HG03196 (cell line): ENCODE results near the gene FDXACB1.

Source experiments
- ATAC-seq: cut with Tn5 transposase; IDR thresholded peaks from one replicate; pipeline ENCODE4 v1.9.1; 2021; ENCODE audit not compliant: unreplicated experiment

Gene FDXACB1

GRCh38 chr11:111845276-111846028 is 33.5 kb downstream of the FDXACB1 start:
- ATAC-seq: no peak

- no peak for ATAC-seq
Observed at GRCh38 chr11:111843661-111844060, 35.3 kb downstream of the FDXACB1 start.

DNA sequence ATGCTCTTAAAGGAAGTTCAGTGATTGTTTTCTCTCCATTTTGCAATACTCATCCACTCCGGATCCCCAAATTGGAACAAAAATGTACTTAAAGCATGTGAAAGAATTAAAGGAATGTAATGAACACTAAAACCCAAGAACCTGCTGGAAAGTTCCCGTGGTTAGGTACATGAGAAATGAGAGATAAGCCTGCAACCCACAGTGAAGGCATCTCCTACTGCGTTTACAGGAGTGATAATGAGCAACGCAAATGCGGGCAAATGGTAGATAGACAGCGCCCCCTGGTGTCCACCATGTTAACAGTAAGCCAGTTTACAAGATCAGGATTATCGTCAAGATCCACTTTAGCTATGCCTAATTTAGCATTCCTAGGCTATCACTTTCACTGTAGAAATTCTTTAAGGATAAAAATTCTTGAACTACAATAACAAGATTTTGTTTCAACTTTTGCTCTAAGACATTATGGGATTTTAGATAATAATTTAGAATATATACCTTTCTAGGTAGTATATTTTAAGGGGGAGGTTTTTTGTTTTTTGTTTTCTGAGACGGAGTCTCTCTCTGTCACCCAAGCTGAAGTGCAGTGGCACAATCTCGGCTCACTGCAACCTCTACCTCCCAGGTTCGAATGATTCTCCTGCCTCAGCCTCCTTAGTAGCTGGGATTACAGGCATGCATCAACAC is 37.5 kb downstream of the FDXACB1 start:
- ATAC-seq: no peak

DNA sequence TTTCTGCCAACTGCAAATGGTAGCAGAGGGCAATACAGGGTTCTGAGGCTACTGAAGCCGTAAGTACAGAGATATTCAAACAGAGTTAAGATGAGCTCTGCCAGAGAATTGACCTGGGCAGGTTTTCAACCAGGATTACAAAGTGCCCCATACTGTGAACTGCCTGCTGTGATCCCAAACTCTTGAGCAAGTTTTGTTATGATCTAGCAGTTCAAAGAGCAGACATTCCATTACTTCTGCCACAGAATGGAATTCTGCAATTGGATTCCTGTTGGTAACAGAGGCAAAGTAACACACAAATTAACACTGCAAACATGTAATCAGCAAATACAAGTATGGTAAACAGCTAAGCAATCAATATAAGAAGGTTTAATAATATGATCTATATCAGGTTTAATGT is 38.8 kb downstream of the FDXACB1 start:
- no peak for ATAC-seq

DNA sequence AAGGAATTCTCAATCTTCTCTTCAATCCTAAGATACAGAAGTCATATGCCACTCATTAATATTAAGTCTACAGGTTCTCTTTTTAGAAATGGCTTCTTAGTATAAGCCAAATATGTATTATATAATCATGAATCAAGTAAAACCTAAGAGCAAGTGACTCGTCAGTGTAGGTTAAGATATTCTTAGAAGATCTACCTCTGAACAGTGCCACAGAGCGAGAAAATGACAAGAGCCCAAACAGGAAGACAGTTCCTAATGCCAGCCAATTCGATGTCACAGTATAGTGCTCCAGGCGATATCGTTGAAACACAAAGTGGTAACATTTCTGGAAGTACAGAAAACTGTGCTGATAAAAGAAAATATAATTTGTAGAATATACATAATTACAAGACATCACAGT is 40.9 kb downstream of the FDXACB1 start:
- ATAC-seq: no peak

- no peak for ATAC-seq
Observed at GRCh38 chr11:111837366-111837891, 41.5 kb downstream of the FDXACB1 start.

DNA sequence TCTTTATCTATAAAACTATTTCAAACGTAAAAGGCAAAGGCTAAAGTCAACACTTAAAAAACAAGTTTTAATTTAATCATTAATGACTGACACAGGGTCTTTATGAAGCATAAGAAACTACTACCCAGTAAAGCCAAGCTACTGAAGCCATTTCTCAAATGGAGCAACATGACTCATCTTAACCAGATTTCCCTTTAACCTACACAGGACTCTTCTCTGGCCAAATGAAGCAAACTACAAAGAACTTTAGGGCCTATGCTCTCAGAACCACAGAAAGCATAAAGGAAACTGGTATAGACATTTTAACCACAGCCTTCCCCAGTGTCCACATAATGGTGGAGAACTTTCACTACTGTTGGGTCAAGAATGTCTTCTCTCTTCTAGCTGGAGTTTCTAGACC is 42.2 kb downstream of the FDXACB1 start:
- peak; percentile 82 for ATAC-seq

DNA sequence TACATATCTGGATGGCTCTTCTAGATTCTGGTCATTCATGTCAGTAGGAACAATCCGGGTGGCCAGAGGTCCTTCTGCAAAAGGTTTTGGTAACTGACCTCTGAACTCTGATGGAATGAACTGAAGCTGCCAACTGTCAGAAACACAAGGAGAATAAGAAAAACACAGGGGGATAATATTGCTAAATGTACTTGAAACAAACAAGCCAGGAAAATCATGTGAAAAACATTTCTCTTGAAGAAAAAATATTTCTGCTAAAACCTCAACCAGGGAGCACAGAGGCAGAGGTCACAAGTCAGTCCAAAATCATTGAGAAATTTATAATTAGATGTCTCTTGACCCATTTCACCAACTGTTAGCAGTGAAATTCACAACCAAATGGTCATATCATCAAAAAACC is 42.8 kb downstream of the FDXACB1 start:
- ATAC-seq: no peak

GRCh38 chr11:111835665-111836064 is 43.3 kb downstream of the FDXACB1 start:
- ATAC-seq: no peak

DNA sequence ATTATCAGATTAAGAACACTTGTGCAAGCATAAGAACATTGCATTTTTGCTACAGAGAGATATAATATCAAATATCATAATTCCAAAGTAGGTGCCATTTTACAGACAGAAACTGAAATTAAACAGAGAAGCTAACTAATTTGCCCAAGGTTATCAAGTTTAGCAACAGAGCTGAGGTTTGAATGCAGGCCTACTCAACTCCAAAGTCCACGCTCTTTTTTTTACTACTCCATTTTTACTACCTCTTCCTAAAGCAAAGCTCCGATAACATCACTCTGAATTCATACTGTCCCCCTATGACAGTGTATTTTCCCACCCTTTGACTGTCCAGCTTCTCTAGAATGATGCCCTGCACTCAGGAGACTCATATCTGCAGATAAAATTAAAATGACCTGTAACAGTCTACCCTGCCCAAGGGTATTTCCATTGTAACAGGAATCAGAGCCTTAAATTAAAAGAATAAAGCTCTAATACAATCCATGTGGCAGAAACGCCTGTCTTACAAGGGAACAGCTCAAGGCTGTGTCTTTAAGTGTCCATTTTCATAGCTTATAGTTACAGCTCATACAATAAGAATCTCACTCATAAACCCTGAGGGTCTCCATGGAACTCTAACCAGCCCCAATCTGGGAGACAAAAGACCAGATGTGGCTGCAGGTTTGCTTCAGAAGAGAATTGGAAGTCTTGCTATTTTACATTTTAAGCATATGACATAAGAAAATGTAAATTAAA is 44.4 kb downstream of the FDXACB1 start:
- ATAC-seq: no peak

DNA sequence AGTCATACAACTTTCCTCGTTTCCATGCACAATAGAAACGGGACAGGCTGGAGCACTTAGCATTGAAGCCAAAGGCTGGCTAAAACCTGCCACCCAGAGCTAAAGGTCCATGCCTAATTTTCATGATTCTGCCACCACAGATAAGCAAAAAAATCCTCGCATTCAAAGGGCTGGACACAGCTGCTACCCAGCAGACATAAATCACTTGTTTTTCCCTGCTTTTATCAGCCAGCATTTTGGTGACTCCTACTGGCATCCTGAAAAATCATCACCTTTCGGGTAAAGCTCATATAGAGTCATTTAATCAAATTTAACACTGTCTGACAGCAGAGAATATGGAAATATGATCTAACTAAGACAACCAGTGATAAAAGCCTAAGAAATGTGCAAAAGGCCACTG is 45.4 kb downstream of the FDXACB1 start:
- ATAC-seq: no peak

DNA sequence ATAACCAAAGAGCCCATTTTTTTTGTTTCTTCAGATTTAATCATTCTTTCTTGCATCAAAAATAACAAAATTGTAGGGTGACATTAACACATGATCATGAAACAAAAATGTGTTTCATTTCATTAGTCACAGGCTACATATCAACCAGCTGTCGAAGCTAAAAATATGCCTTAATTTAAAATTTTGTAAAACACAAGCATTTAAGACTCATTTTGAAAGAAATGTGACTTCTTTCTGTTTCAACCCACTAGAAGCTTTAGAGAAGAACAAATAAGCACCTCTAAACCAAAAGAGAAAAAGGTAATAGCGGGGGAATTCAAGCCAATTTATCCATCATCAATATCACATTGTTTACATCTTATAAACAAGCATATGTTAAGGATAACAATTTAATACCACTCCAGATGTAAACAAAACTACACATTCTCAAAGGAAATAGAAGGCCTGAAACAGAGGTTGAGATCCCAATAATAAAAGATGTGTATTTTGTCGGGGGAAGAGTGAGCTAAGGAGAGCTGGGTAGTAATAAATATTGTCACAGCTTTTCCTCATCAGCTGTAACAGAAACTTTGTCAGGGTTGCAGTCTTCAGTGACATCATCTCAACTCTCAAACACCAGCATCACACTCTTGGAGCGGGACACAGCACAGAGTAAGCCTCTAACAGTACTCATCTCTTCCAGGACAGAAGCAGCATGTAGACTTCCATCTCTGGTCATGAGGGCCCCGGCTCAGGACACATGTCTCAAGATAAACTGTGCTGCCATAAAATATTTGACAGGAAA is 49.6 kb downstream of the FDXACB1 start:
- peak; percentile 80 for ATAC-seq

DNA sequence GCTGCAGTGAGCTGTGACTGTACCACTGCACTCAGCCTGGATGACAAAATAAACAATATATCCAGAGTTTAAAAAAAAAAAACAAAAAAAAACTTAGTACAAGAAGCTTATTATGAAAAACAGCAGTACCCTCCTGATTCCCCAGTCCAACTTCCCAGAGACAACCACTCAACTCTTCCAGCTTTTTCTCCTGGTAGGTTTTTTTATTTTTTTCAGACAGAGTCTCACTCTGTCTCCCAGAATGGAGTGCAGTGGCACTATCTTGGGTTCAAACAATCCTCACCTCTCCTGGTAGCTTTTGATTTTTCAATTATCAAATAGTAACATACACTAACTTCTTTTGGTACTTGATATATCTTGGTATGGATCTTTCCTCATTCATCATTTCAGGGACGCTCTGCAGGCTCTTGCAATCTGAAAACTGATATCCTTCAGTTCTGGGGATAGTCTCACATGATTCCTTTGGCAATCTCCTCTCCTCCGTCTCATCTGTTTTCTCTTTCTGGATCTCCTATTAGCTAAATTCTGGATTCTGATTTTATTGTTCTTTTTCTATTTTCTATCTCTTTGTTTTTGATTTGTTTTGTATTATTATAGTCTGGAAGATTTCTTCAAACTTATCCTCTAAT is 52.5 kb downstream of the FDXACB1 start:
- ATAC-seq: no peak
